Gastrocnemius medialis (tissue), 4 donors: ENCODE measurements around the gene CFDP1.

ENCODE experiments used
- CTCF ChIP-seq, 5 experiments: fragments of 450-650 bp in 3 of 5; fragments of 200-600 bp in 2 of 5; sonication (generic) in 2 of 5; IDR thresholded peaks in 4 of 5; conservative IDR thresholded peaks in 1 of 5; 1 replicate in 4 of 5; 2 replicates in 1 of 5; pipeline ENCODE4 v1.5.1; 2016 to 2019; ENCODE audit warnings: antibody characterized with exemption in 5 of 5, mild to moderate bottlenecking in 3 of 5, moderate library complexity in 3 of 5
- POLR2A ChIP-seq, 2 donors: fragments of 450-650 bp; IDR thresholded peaks; one replicate each; pipeline ENCODE4 v1.6.1; 2017; ENCODE audit warnings: antibody characterized with exemption in 2 of 2, mild to moderate bottlenecking in 2 of 2, moderate library complexity in 2 of 2

- TF ChIP-seq CTCF (IDR thresholded peaks at IDR 0.05 in 4 of 5, conservative IDR thresholded peaks at IDR 0.05 in 1 of 5) (no peak), POLR2A (IDR thresholded peaks at IDR 0.05) (no peak)
These were observed 176.5 kb downstream of the CFDP1 start for GRCh38 chr16:75256696-75257343.
